Naive thymus-derived CD4-positive, alpha-beta T cell (primary cell): Measurements from ENCODE around the gene LPP. TPM values are rescaled to one million over a fixed set of nuclear protein-coding genes. Genes with fewer than 3 reads are reported as not detected.

ENCODE experiments used
- ATAC-seq: fragments of 150-1000 bp; cut with Tn5 transposase; 2 replicates; pipeline ENCODE4 v1.10.0; 2021; ENCODE audit warnings: mild to moderate bottlenecking, moderate library complexity
- CTCF ChIA-PET: fragments of 350-600 bp; sonication (Branson Sonifier 250); formaldehyde crosslinking; loops from one replicate; lab custom pipeline; 2021; ENCODE audit warnings: antibody characterized with exemption; lab: Charles Lee
- POLR2A ChIA-PET: fragments of 350-600 bp; sonication (Branson Sonifier 250); formaldehyde crosslinking; loops from one replicate; lab custom pipeline; 2021; ENCODE audit warnings: antibody characterized with exemption, inconsistent platforms; lab: Charles Lee
- DNase-seq, 9 donors: peaks; one replicate each; pipeline versions ENCODE4 v3.0.0 to v3.0.0-alpha.2; 2020 to 2022; ENCODE audit warnings: mixed read lengths in 1 of 9
- H3K27ac ChIP-seq: one replicate; pipeline ENCODE4 v1.7.0; 2013; ENCODE audit warnings: mild to moderate bottlenecking, low read depth, low read length, moderate library complexity
- H3K27me3 ChIP-seq, 2 donors: one replicate each; pipeline ENCODE4 v1.7.0; 2013; ENCODE audit warnings: low read length in 2 of 2, mild to moderate bottlenecking in 2 of 2, moderate library complexity in 2 of 2; ENCODE audit not compliant: control insufficient read depth in 2 of 2, insufficient read depth in 2 of 2
- H3K36me3 ChIP-seq, 3 experiments: 1 replicate in 2 of 3; 2 replicates in 1 of 3; pipeline ENCODE4 v1.7.0; 2013; ENCODE audit warnings: low read length in 3 of 3, mild to moderate bottlenecking in 3 of 3, moderate library complexity in 1 of 3; ENCODE audit not compliant: insufficient read depth in 3 of 3, control insufficient read depth in 2 of 3
- H3K4me1 ChIP-seq, 2 donors: one replicate each; pipeline ENCODE4 v1.7.0; 2013; ENCODE audit warnings: low read length in 2 of 2, mild to moderate bottlenecking in 2 of 2, moderate library complexity in 1 of 2; ENCODE audit not compliant: control insufficient read depth in 2 of 2, insufficient read depth in 2 of 2
- H3K4me3 ChIP-seq: 2 replicates; pipeline ENCODE4 v1.7.0; 2013; ENCODE audit warnings: mild to moderate bottlenecking, low read length
- H3K9me3 ChIP-seq, 3 experiments: 1 replicate in 2 of 3; 2 replicates in 1 of 3; pipeline ENCODE4 v1.7.0; 2013; ENCODE audit warnings: low read length in 3 of 3; ENCODE audit not compliant: control insufficient read depth in 2 of 3
- H3K27ac Mint-ChIP-seq, 9 donors: one replicate each; pipeline ENCODE4 v1.8.0; 2020 to 2022; ENCODE audit warnings: mixed read lengths in 9 of 9, mild to moderate bottlenecking in 8 of 9, moderate library complexity in 5 of 9, inconsistent platforms in 2 of 9
- H3K27me3 Mint-ChIP-seq, 5 donors: one replicate each; pipeline ENCODE4 v1.8.0; 2021 to 2022; ENCODE audit warnings: mixed read lengths in 5 of 5, mild to moderate bottlenecking in 1 of 5
- H3K36me3 Mint-ChIP-seq, 5 donors: one replicate each; pipeline ENCODE4 v1.8.0; 2020 to 2022; ENCODE audit warnings: mixed read lengths in 5 of 5, mild to moderate bottlenecking in 3 of 5, inconsistent platforms in 1 of 5
- H3K4me1 Mint-ChIP-seq, 7 donors: one replicate each; pipeline ENCODE4 v1.8.0; 2020 to 2022; ENCODE audit warnings: mixed read lengths in 7 of 7, mild to moderate bottlenecking in 3 of 7, inconsistent platforms in 1 of 7
- H3K4me3 Mint-ChIP-seq, 10 donors: one replicate each; pipeline ENCODE4 v1.8.0; 2020 to 2022; ENCODE audit warnings: mild to moderate bottlenecking in 10 of 10, mixed read lengths in 10 of 10, moderate library complexity in 6 of 10, inconsistent platforms in 2 of 10
- H3K9me3 Mint-ChIP-seq, 11 donors: one replicate each; pipeline ENCODE4 v1.8.0; 2020 to 2022; ENCODE audit warnings: mixed read lengths in 11 of 11, mild to moderate bottlenecking in 4 of 11, inconsistent platforms in 1 of 11, moderate library complexity in 1 of 11
- intact Hi-C, 2 donors: fragments of 100-400 bp; cut with micrococcal nuclease; formaldehyde crosslinking; loops; one replicate each; pipeline ENCODE4 v1.15.1; 2023
- polyA plus RNA-seq, 2 donors: library from polyadenylated mRNA; unstranded; fragments of 300-500 nt; fragmentation: Illumina TruSeq; gene quantifications; one replicate each; pipeline ENCODE4 v1.2.3, GENCODE V29; 2021
- total RNA-seq, 6 experiments: library from RNA in 5 of 6; stranded (reverse) in 5 of 6; gene quantifications; 1 replicate in 5 of 6; 2 replicates in 1 of 6; pipeline ENCODE4 v1.2.3 and lab custom pipeline; 2021 to 2026

LPP gene
- total and polyA plus RNA-seq, 7 experiments from 2014 or later, result 10.3 to 95.2 (median 19.5) TPM

DNA sequence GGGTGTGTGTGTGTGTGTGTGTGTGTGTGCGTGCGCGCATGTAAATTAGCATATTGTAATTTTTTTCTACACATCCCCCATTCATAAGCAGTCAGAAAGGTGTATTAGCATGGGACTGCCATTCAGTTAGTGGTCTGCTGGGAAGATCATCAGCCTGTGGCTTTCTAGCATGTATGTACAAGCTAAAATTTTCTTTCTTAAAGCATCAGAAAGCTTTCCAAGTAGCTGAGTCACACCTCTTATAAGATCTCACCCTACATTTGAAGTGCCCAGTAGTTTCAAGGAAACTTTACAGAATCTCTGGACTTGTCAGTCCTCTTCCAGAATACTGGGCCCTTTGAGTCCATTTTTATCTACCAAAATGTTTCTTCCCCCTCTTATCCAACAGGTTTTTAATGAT is 606.5 kb downstream of the LPP start:
- DNase-seq, result no peak
- Mint-ChIP-seq H3K27ac (no peak overlapping the region), H3K36me3 (peaks cover 0 to 21% (median 14%) of the 10 kb centered on the region in 5 donors), H3K9me3 (peaks cover 0 to 2% (median 0%) of the 10 kb centered on the region in 11 donors), H3K27me3 (no peaks in the 10 kb centered on the region), H3K4me3 (no peak overlapping the region), H3K4me1 (no peaks in the 10 kb centered on the region)
- no peak overlapping the region for H3K27ac ChIP-seq
- no peaks in the 10 kb centered on the region for H3K27me3 ChIP-seq
- no peaks in the 10 kb centered on the region for H3K9me3 ChIP-seq
- intact Hi-C loops, result no loop called here
- no peak for ATAC-seq
- H3K4me1 ChIP-seq, result no peaks in the 10 kb centered on the region
- CTCF ChIA-PET, result no interaction called here
- H3K36me3 ChIP-seq, result peaks cover 0 to 6% (median 0%) of the 10 kb centered on the region in 3 experiments
- H3K4me3 ChIP-seq, result no peak overlapping the region
- POLR2A ChIA-PET, result no interaction called here

DNA sequence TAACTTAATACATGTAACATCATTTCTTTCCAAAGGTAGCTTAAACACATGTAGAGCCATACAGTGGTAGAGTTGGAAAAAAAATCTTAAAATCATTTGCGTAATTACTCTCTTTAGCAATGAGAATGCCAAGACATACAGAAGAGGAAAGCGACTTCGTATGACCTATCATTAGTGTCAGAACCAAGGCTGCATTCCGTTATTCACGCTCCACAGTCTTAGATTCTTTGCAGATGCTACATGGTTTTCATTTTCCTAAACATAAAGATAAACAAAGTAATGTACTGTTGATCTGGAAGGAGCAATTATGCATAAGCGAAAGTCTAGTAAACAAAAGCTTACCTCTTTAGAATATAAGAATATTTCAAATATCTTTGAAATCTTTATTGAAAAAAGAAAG is 607.5 kb downstream of the LPP start:
- no peaks in the 10 kb centered on the region for H3K27me3 ChIP-seq
- intact Hi-C loops, result no loop called here
- H3K27me3 Mint-ChIP-seq, result no peaks in the 10 kb centered on the region
- H3K36me3 ChIP-seq, result peaks cover 0 to 6% (median 0%) of the 10 kb centered on the region in 3 experiments
- H3K27ac ChIP-seq, result no peak overlapping the region
- H3K4me3 Mint-ChIP-seq, result no peak overlapping the region
- no peak for DNase-seq
- H3K36me3 Mint-ChIP-seq, result peaks cover 0 to 22% (median 14%) of the 10 kb centered on the region in 5 donors
- CTCF ChIA-PET, result no interaction called here
- H3K9me3 Mint-ChIP-seq, result no peaks in the 10 kb centered on the region
- POLR2A ChIA-PET, result interaction anchor here (0.6 kb wide), 1 partner anchor 293 kb away, joined by 4 read pairs; no protein-coding TSS in a partner anchor
- no peaks in the 10 kb centered on the region for H3K4me1 Mint-ChIP-seq
- no peaks in the 10 kb centered on the region for H3K9me3 ChIP-seq
- no peak for ATAC-seq
- no peaks in the 10 kb centered on the region for H3K4me1 ChIP-seq
- H3K27ac Mint-ChIP-seq, result no peak overlapping the region
- H3K4me3 ChIP-seq, result no peak overlapping the region

DNA sequence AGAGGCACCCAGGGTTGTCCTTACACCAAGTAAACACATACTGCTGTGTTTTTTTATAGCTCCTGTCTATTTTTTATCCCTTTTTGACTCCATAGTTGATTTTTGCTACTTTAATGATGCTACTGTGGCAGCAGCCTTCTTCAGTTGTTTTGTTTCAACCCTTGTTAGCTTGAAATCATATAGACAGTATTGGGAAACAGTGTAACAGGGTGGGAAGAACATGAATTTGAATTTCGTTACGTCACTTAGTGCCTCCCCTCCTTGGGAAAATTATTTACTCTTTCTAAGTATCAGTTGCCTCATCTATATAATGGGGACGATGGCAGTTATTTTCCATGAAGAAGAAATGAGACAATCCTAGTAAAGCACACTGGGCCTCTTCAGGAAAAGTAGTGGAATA is 608.0 kb downstream of the LPP start:
- POLR2A ChIA-PET, result no interaction called here
- ATAC-seq (no peak), DNase-seq (no peak)
- Histone ChIP-seq H3K4me1 (no peaks in the 10 kb centered on the region), H3K36me3 (peaks cover 0 to 6% (median 0%) of the 10 kb centered on the region in 3 experiments), H3K9me3 (no peaks in the 10 kb centered on the region), H3K27ac (no peak overlapping the region), H3K27me3 (no peaks in the 10 kb centered on the region), H3K4me3 (no peak overlapping the region)
- Mint-ChIP-seq H3K36me3 (peaks cover 0 to 22% (median 14%) of the 10 kb centered on the region in 5 donors), H3K4me1 (no peaks in the 10 kb centered on the region), H3K27me3 (no peaks in the 10 kb centered on the region), H3K27ac (no peak overlapping the region), H3K4me3 (no peak overlapping the region), H3K9me3 (no peaks in the 10 kb centered on the region)
- CTCF ChIA-PET, result interaction anchor here (0.6 kb wide), 1 partner anchor 1012 kb away, joined by 3 read pairs; no protein-coding TSS in a partner anchor
- intact Hi-C loops, result no loop called here

DNA sequence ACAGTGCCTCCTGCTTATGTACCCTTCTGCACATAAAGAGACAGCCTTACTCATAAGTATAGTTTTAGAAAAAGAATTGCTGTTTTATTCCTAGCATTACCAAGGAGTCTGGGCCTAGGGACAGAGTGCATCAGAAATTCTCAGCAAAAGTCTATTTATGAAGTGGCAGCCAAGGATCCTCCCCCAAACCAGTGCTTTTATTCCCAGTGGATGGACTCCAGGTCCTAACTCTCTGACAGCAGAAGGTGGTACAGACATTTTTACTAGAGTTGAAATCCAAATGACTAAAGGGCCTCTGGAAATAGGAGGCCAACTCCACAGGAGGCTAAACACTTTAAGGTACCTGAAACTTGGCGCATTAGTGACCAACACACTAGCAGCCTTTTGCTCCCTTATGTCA is 610.7 kb downstream of the LPP start:
- no peaks in the 10 kb centered on the region for H3K4me1 Mint-ChIP-seq
- Histone ChIP-seq H3K36me3 (peaks cover 0 to 6% (median 0%) of the 10 kb centered on the region in 3 experiments), H3K4me1 (no peaks in the 10 kb centered on the region), H3K27me3 (no peaks in the 10 kb centered on the region), H3K9me3 (no peaks in the 10 kb centered on the region), H3K4me3 (no peak overlapping the region), H3K27ac (no peak overlapping the region)
- ChIA-PET POLR2A (no interaction called here), CTCF (no interaction called here)
- no peak for ATAC-seq
- H3K4me3 Mint-ChIP-seq, result no peak overlapping the region
- no peak for DNase-seq
- peaks cover 0 to 22% (median 14%) of the 10 kb centered on the region in 5 donors for H3K36me3 Mint-ChIP-seq
- H3K27me3 Mint-ChIP-seq, result no peaks in the 10 kb centered on the region
- H3K27ac Mint-ChIP-seq, result no peak overlapping the region
- intact Hi-C loops, result no loop called here
- H3K9me3 Mint-ChIP-seq, result no peaks in the 10 kb centered on the region

DNA sequence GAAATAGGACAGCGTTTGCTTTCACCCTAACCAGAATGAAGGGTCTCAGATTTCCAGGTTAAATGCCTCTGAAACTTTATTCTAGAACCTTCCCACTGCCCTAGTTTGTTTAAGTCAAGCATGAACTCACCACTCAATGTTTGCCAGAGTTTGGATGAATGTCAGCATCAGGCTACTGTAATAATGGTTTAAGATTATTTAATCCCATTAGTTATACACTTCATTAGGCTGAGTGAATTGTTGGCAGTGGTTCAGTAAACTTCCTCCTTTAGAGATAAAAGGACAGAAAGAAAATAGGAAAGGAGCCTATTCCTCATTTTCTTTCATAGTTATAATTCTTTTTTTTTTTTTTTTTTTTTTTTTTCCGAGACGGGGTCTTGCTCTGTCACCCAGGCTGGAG is 615.9 kb downstream of the LPP start:
- no peaks in the 10 kb centered on the region for H3K9me3 ChIP-seq
- Mint-ChIP-seq H3K27me3 (peaks cover 0 to 3% (median 0%) of the 10 kb centered on the region in 5 donors), H3K27ac (no peak overlapping the region), H3K36me3 (peaks cover 0 to 8% (median 4%) of the 10 kb centered on the region in 5 donors), H3K4me1 (no peaks in the 10 kb centered on the region), H3K4me3 (no peak overlapping the region), H3K9me3 (peaks cover 0 to 1% (median 0%) of the 10 kb centered on the region in 11 donors)
- CTCF ChIA-PET, result interaction anchor here (0.7 kb wide), 1 partner anchor 80 kb away, joined by 4 read pairs; no protein-coding TSS in a partner anchor
- no peak overlapping the region for H3K27ac ChIP-seq
- POLR2A ChIA-PET, result no interaction called here
- no peaks in the 10 kb centered on the region for H3K36me3 ChIP-seq
- intact Hi-C loops, result no loop called here
- DNase-seq, result no peak
- no peaks in the 10 kb centered on the region for H3K27me3 ChIP-seq
- no peak overlapping the region for H3K4me3 ChIP-seq
- ATAC-seq, result no peak
- no peaks in the 10 kb centered on the region for H3K4me1 ChIP-seq

DNA sequence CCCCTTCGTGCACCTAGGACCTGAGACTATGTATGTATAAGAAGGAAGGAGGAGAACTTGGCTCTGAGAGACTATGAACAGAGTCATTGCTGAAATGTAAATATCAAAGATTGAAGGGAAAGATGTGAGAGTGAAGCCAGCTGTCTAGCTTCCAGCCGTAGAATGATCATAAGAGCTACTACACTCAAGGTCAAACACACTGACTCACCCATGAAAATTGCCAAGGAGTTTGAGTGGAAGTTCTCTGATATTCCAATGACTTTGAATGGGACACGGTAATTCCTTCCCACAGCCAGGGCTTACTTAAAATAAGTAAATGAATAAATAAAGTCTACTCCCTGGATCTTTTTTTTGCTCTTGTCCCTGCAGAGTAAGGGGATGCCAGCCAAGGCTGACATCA is 618.9 kb downstream of the LPP start:
- peaks cover 0 to 1% (median 0%) of the 10 kb centered on the region in 7 donors for H3K4me1 Mint-ChIP-seq
- Histone ChIP-seq H3K4me1 (no peaks in the 10 kb centered on the region), H3K27ac (no peak overlapping the region), H3K27me3 (no peaks in the 10 kb centered on the region), H3K36me3 (no peaks in the 10 kb centered on the region), H3K9me3 (no peaks in the 10 kb centered on the region), H3K4me3 (no peak overlapping the region)
- H3K36me3 Mint-ChIP-seq, result peaks cover 0 to 4% (median 0%) of the 10 kb centered on the region in 5 donors
- peaks cover 0 to 5% (median 0%) of the 10 kb centered on the region in 5 donors for H3K27me3 Mint-ChIP-seq
- no peak overlapping the region for H3K4me3 Mint-ChIP-seq
- DNase-seq, result no peak
- H3K27ac Mint-ChIP-seq, result no peak overlapping the region
- intact Hi-C loops, result no loop called here
- ChIA-PET CTCF (interaction anchor here (0.6 kb wide), 1 partner anchor 62 kb away, joined by 8 read pairs; no protein-coding TSS in a partner anchor), POLR2A (no interaction called here)
- ATAC-seq, result no peak
- peaks cover 0 to 1% (median 0%) of the 10 kb centered on the region in 11 donors for H3K9me3 Mint-ChIP-seq

DNA sequence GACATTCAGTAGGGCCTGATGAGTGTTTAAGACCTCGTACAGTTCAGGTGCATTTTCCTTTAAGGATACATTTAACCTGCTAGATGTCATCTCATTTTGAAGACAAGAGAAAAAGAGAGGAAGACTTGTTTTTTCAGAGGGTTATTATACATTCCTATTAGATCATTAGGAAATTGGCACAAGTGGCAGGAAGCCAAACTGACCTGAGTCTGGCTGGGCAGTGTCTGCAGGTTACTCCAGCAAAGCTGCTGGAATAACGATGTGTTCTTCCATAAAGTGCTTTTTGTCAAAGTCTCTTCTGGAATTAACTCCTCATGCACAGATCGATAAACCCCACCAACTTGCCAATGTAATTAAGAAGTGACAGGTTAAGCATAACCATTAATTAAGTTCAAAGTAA is 621.5 kb downstream of the LPP start:
- H3K4me3 ChIP-seq, result no peak overlapping the region
- Mint-ChIP-seq H3K27me3 (peaks cover 0 to 5% (median 0%) of the 10 kb centered on the region in 5 donors), H3K4me1 (peaks cover 0 to 1% (median 0%) of the 10 kb centered on the region in 7 donors), H3K27ac (no peak overlapping the region), H3K4me3 (no peak overlapping the region), H3K36me3 (peaks cover 0 to 7% (median 3%) of the 10 kb centered on the region in 5 donors), H3K9me3 (peaks cover 0 to 1% (median 0%) of the 10 kb centered on the region in 11 donors)
- no peak for DNase-seq
- H3K36me3 ChIP-seq, result no peaks in the 10 kb centered on the region
- CTCF ChIA-PET, result no interaction called here
- intact Hi-C loops, result no loop called here
- no peak overlapping the region for H3K27ac ChIP-seq
- no peaks in the 10 kb centered on the region for H3K4me1 ChIP-seq
- H3K27me3 ChIP-seq, result no peaks in the 10 kb centered on the region
- POLR2A ChIA-PET, result no interaction called here
- H3K9me3 ChIP-seq, result no peaks in the 10 kb centered on the region
- no peak for ATAC-seq
